Adrenal gland (tissue), 12 donors: ENCODE measurements around the gene GALNT9. TPM values are rescaled to one million over a fixed set of nuclear protein-coding genes. Genes with fewer than 3 reads are reported as not detected.

Experiments
- DNase-seq, 7 donors: peaks; one replicate each; pipeline ENCODE4 v3.0.0-alpha.2; 2019 to 2020
- H3K27ac ChIP-seq, 5 donors: fragments of 200-600 bp; sonication (generic) in 4 of 5; 1 replicate in 3 of 5; 2 replicates in 2 of 5; pipeline versions ENCODE4 v1.5.1 to v1.8.0; 2016 to 2020; ENCODE audit warnings: mild to moderate bottlenecking in 1 of 5
- H3K27me3 ChIP-seq: fragments of 200-600 bp; 2 replicates; pipeline ENCODE4 v1.8.0; 2021
- H3K36me3 ChIP-seq, 2 donors: fragments of 200-600 bp; replicated peaks in 1 of 2; 1 replicate in 1 of 2; 2 replicates in 1 of 2; pipeline versions ENCODE4 v1.5.1 to v1.8.0; 2018 to 2022
- H3K4me1 ChIP-seq, 2 donors: fragments of 200-600 bp; replicated peaks in 1 of 2; 1 replicate in 1 of 2; 2 replicates in 1 of 2; pipeline versions ENCODE4 v1.5.1 to v1.8.0; 2018 to 2021
- H3K4me3 ChIP-seq, 4 donors: fragments of 200-600 bp; sonication (generic) in 3 of 4; one replicate each; pipeline ENCODE4 v1.5.1; 2016 to 2018
- H3K9me3 ChIP-seq, 3 donors: fragments of 200-600 bp; sonication (generic) in 1 of 3; replicated peaks in 1 of 3; 1 replicate in 2 of 3; 2 replicates in 1 of 3; pipeline versions ENCODE4 v1.5.1 to v1.8.0; 2016 to 2021
- CTCF ChIP-seq, 6 experiments: fragments of 450-650 bp in 4 of 6; fragments of 200-600 bp in 2 of 6; sonication (generic) in 1 of 6; IDR thresholded peaks; 1 replicate in 5 of 6; 2 replicates in 1 of 6; pipeline versions ENCODE4 v1.5.1 to v1.8.0; 2016 to 2021; ENCODE audit warnings: antibody characterized with exemption in 6 of 6, mild to moderate bottlenecking in 2 of 6, moderate library complexity in 1 of 6
- POLR2A ChIP-seq, 2 donors: fragments of 450-650 bp; IDR thresholded peaks; one replicate each; pipeline ENCODE4 v1.6.1; 2017; ENCODE audit warnings: antibody characterized with exemption in 2 of 2, mild to moderate bottlenecking in 2 of 2, moderate library complexity in 1 of 2
- WGBS, 4 donors: extraction: QIAGEN DNeasy Blood & Tissue Kit in 2 of 4; methylation state at CpG; one replicate each; pipeline versions ENCODE4 v1.1.5 to v1.1.7; 2013 to 2017; 5-methylcytosine and 5-hydroxymethylcytosine counted together
- intact Hi-C, 2 donors: fragments of 100-400 bp; cut with DNase I; formaldehyde crosslinking; loops; one replicate each; pipeline versions ENCODE4 v1.14.1 to v1.15.0; 2022 to 2023
- polyA plus RNA-seq, 3 donors: library from polyadenylated mRNA; stranded (reverse); fragments of 200-250 nt in 2 of 3; fragments of 350-450 nt in 1 of 3; fragmentation: Illumina TruSeq in 1 of 3; extraction: RNeasy Lipid Tissue Mini Kit (QIAGEN cat#74804) in 1 of 3; gene quantifications; one replicate each; pipeline ENCODE4 v1.2.3, GENCODE V29; 2013 to 2014
- total RNA-seq, 9 donors: library from RNA; depleted of rRNA in 4 of 9; stranded (reverse); fragments of >200 nt in 4 of 9; fragments of 120-200 nt in 1 of 9; fragmentation: NEBNext Ultra II Directional in 1 of 9; extraction: Animal tissue kit (Norgen Biotek cat#: 25700) in 1 of 9; gene quantifications; one replicate each; pipeline versions ENCODE4 v1.1.0 to v1.2.4, GENCODE V29; 2013 to 2023
- donor health status: healthy with polysubstance abuse.
- donor health status: Bipolar disorder and iron deficiency.
- donor health status: DM: yes; HTN: yes; CAD: no.
- donor health status: DM: no; HTN: no; CAD: no.
- donor health status: DM: no; HTN: no; CAD: no.
- donor health status: DM: yes; HTN: yes; CAD: no.

GALNT9 gene
- total and polyA plus RNA-seq, 12 donors = 0.44 to 7.8 (median 1.2) TPM; not detected in 1

GRCh38 chr12:132309596-132310086, 19.7 kb downstream of the GALNT9 start:
- DNase-seq = no peak
- intact Hi-C loops = no loop called here
- WGBS, 4 donors = 76 to 86% (median 78%) methylated on average over 2 to 21 of the region's 21 CpGs

DNA sequence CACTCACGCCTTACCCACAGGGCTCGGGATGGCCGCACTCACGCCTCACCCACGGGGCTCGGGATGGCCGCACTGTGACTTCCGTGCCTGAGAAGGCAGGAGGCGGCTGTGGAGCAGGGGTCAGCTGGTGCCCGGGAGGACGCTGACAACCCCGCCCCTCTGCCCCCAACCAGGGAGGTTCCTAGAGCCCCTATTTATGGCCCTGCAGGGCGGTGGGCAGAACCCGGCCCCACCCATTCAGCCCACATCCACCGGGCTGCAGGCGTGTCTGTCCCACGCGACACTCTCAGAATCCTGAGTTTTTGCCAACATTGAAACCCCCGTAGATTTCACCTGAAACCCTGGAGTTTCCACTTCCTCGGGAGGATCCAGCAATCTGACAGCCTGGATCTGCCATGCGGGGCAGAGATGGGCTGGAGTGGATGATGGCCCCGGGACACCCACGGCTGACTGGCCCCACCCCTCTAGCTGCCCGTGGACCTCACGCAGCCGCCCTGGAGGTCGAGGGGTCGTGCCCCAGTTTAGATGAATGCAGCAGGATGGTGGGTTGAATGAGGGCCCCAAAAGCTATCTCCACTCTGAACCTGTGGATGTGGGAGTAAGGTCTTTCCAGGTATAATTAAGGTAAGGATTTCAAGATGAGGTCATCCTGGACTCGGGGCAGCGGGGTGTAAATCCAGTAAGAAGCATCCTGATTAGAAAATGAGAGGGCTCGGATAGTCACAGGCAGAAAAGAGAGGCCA, 20.4 kb downstream of the GALNT9 start:
- no peaks in the 10 kb centered on the region for H3K9me3 ChIP-seq
- WGBS, 4 donors = 54 to 66% (median 63%) methylated on average over 5 to 31 of the region's 31 CpGs
- no peaks in the 10 kb centered on the region for H3K36me3 ChIP-seq
- H3K27me3 ChIP-seq = no peaks in the 10 kb centered on the region
- H3K27ac ChIP-seq = no peak overlapping the region
- no peaks in the 10 kb centered on the region for H3K4me1 ChIP-seq
- intact Hi-C loops = no loop called here
- TF ChIP-seq POLR2A (IDR thresholded peaks at IDR 0.05) (no peak), CTCF (IDR thresholded peaks at IDR 0.05) (no peak)
- H3K4me3 ChIP-seq = no peak overlapping the region
- DNase-seq = no peak

More at GRCh38 chr12:132309596-132310086, 19.7 kb downstream of the GALNT9 start:
- Histone ChIP-seq H3K4me1 (no peaks in the 10 kb centered on the region), H3K27me3 (peaks cover 2% of the 10 kb centered on the region), H3K9me3 (no peaks in the 10 kb centered on the region), H3K4me3 (no peak overlapping the region), H3K36me3 (no peaks in the 10 kb centered on the region), H3K27ac (no peak overlapping the region)
- TF ChIP-seq POLR2A (IDR thresholded peaks at IDR 0.05) (no peak), CTCF (IDR thresholded peaks at IDR 0.05) (no peak)

GRCh38 chr12:132307976-132308852, 21.2 kb downstream of the GALNT9 start:
- no peaks in the 10 kb centered on the region for H3K27me3 ChIP-seq
- no peak for DNase-seq

More at GRCh38 chr12:132307976-132308852, 21.2 kb downstream of the GALNT9 start:
- no peaks in the 10 kb centered on the region for H3K36me3 ChIP-seq
- H3K4me1 ChIP-seq = no peaks in the 10 kb centered on the region
- WGBS, 4 donors = 53 to 67% (median 60%) methylated on average over 13 to 32 of the region's 32 CpGs
- intact Hi-C loops = no loop called here
- TF ChIP-seq POLR2A (IDR thresholded peaks at IDR 0.05) (no peak), CTCF (IDR thresholded peaks at IDR 0.05) (no peak)
- H3K4me3 ChIP-seq = no peak overlapping the region
- no peaks in the 10 kb centered on the region for H3K9me3 ChIP-seq
- no peak overlapping the region for H3K27ac ChIP-seq
